Caco-2 (cell line): ENCODE data around the gene SLC16A8. TPM values are rescaled to one million over a fixed set of nuclear protein-coding genes. Genes with fewer than 3 reads are reported as not detected.

Source experiments
- BruUV-seq: library from RNA; stranded (reverse); fragments of 400-500 nt; replicated peaks from 2 replicates; lab custom pipeline; 2021; lab: Mats Ljungman, UMichigan
- CTCF ChIA-PET: fragments of 300-600 bp; sonication (Branson Sonifier 250); formaldehyde crosslinking; loops from one replicate; lab custom pipeline; 2022; ENCODE audit warnings: antibody characterized with exemption; lab: Charles Lee
- POLR2A ChIA-PET: fragments of 300-600 bp; sonication (Branson Sonifier 250); formaldehyde crosslinking; loops from one replicate; lab custom pipeline; 2022; ENCODE audit warnings: antibody characterized with exemption; lab: Charles Lee
- DNase-seq, 2 experiments: peaks; one replicate each; pipeline versions ENCODE4 v3.0.0 to v3.0.0-alpha.2; 2020 to 2022
- H3K27me3 ChIP-seq: replicated peaks from 2 replicates; pipeline ENCODE4 v1.6.0; 2011; ENCODE audit warnings: low read length; ENCODE audit not compliant: control insufficient read depth, insufficient read depth
- H3K36me3 ChIP-seq: 2 replicates; pipeline ENCODE4 v1.5.1; 2011; ENCODE audit warnings: low read length; ENCODE audit not compliant: control insufficient read depth, insufficient read depth
- H3K4me1 ChIP-seq: fragments of 250-450 bp; sonication (Bioruptor Pico); 2 replicates; pipeline ENCODE4 v1.5.1; 2020; ENCODE audit warnings: mild to moderate bottlenecking
- H3K4me3 ChIP-seq: 2 replicates; pipeline ENCODE4 v1.5.1; 2011; ENCODE audit warnings: low read depth, mild to moderate bottlenecking, control low read depth, low read length
- H3K9me3 ChIP-seq: fragments of 250-450 bp; sonication (Bioruptor Pico); 2 replicates; pipeline ENCODE4 v1.5.1; 2020; ENCODE audit warnings: mild to moderate bottlenecking, moderate library complexity
- H3K27ac Mint-ChIP-seq: one replicate; pipeline ENCODE4 v1.8.0; 2022; ENCODE audit warnings: mixed read lengths; ENCODE audit not compliant: unreplicated experiment
- H3K27me3 Mint-ChIP-seq: one replicate; pipeline ENCODE4 v1.8.0; 2022; ENCODE audit warnings: mixed read lengths; ENCODE audit not compliant: insufficient read depth, unreplicated experiment
- H3K36me3 Mint-ChIP-seq: one replicate; pipeline ENCODE4 v1.8.0; 2022; ENCODE audit warnings: mild to moderate bottlenecking, mixed read lengths; ENCODE audit not compliant: insufficient read depth, unreplicated experiment
- H3K4me1 Mint-ChIP-seq: one replicate; pipeline ENCODE4 v1.8.0; 2022; ENCODE audit warnings: low read depth, mixed read lengths; ENCODE audit not compliant: unreplicated experiment
- H3K4me3 Mint-ChIP-seq: one replicate; pipeline ENCODE4 v1.8.0; 2022; ENCODE audit warnings: mild to moderate bottlenecking, moderate library complexity, mixed read lengths; ENCODE audit not compliant: unreplicated experiment
- H3K9me3 Mint-ChIP-seq: one replicate; pipeline ENCODE4 v1.8.0; 2022; ENCODE audit warnings: mixed read lengths; ENCODE audit not compliant: unreplicated experiment
- intact Hi-C: fragments of 100-400 bp; cut with micrococcal nuclease; formaldehyde crosslinking; loops from one replicate; pipeline ENCODE4 v1.10.0; 2022; ENCODE audit not compliant: unreplicated experiment
- total RNA-seq: library from RNA; stranded (reverse); gene quantifications from 2 replicates; pipeline ENCODE4 v1.2.3, GENCODE V29; 2022
- TF ChIP-seq, protein P1 (sequence below), 2 experiments: fragments of 200-600 bp in 1 of 2; IDR thresholded peaks; 1 replicate in 1 of 2; 2 replicates in 1 of 2; pipeline versions ENCODE4 v1.5.1 to v1.8.0; 2011 to 2022; ENCODE audit warnings: antibody characterized with exemption in 1 of 2, control low read depth in 1 of 2, inconsistent platforms in 1 of 2, low read depth in 1 of 2, low read length in 1 of 2, mild to moderate bottlenecking in 1 of 2, moderate library complexity in 1 of 2; ENCODE audit not compliant: insufficient read depth in 1 of 2, severe bottlenecking in 1 of 2, unreplicated experiment in 1 of 2

Gene SLC16A8
- total RNA-seq, 1 experiment from 2014 or later = not detected

DNA sequence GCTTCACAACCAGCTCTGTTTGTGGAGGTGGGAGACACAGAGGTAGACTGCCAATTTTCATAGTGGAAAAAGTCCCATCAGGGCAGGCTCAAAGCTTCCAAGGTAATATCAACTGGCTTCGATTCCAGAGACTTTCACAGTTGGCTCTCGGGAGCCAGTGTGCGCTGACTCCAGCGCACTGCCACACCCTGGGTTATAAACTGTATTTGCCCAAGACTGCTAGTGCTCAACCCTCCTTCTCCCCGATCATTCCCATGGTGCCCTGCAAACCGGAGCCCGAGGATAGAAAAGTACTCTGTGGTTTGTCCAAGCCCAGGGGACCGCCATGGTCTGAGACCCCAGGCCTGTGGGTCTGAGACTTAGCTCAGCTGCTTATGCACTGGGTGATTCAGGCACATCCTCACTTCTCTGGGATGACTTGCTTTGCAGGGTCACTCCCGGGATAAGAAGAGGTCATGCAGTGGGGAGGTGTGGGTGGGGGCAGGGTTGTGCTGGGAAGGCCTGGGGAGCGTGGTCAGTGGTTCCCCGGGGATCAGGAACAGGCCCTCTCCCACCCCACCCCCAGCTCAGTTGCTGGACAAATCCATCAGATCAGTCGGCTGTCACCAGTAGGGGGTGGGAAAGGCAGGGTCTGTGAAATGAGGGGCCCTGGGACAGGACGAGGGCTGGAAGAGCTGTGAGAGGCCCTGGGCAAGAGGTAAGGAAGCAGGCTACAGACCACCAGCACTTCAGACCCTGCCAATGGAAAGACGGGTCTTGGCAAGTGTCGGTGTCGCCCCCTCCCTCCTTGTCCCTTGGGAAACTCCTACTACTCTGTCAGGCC is 53.5 kb downstream of the SLC16A8 start:
- peaks cover 7% of the 10 kb centered on the region for H3K4me1 Mint-ChIP-seq
- no peak for DNase-seq
- intact Hi-C loops = no loop called here
- no peak overlapping the region for H3K4me3 Mint-ChIP-seq
- H3K9me3 ChIP-seq = no peaks in the 10 kb centered on the region
- TF ChIP-seq, protein P1, sequence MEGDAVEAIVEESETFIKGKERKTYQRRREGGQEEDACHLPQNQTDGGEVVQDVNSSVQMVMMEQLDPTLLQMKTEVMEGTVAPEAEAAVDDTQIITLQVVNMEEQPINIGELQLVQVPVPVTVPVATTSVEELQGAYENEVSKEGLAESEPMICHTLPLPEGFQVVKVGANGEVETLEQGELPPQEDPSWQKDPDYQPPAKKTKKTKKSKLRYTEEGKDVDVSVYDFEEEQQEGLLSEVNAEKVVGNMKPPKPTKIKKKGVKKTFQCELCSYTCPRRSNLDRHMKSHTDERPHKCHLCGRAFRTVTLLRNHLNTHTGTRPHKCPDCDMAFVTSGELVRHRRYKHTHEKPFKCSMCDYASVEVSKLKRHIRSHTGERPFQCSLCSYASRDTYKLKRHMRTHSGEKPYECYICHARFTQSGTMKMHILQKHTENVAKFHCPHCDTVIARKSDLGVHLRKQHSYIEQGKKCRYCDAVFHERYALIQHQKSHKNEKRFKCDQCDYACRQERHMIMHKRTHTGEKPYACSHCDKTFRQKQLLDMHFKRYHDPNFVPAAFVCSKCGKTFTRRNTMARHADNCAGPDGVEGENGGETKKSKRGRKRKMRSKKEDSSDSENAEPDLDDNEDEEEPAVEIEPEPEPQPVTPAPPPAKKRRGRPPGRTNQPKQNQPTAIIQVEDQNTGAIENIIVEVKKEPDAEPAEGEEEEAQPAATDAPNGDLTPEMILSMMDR (IDR thresholded peaks at IDR 0.05; ENCODE audit: insufficient read depth in 1 of 2, low read depth in 1 of 2, low read length in 1 of 2, severe bottlenecking in 1 of 2, unreplicated experiment in 1 of 2) = no peak
- H3K4me1 ChIP-seq = no peaks in the 10 kb centered on the region
- BruUV-seq = no TSS peak
- no peaks in the 10 kb centered on the region for H3K27me3 Mint-ChIP-seq
- H3K27me3 ChIP-seq = no peaks in the 10 kb centered on the region; the same call in 1 of the 2 replicates
- H3K4me3 ChIP-seq = no peak overlapping the region
- H3K9me3 Mint-ChIP-seq = no peaks in the 10 kb centered on the region
- CTCF ChIA-PET = interaction anchor here (0.6 kb wide), 1 partner anchor 247 kb away, joined by 3 read pairs; no protein-coding TSS in a partner anchor
- no peak overlapping the region for H3K27ac Mint-ChIP-seq
- no peaks in the 10 kb centered on the region for H3K36me3 ChIP-seq
- H3K36me3 Mint-ChIP-seq = no peaks in the 10 kb centered on the region
- POLR2A ChIA-PET = no interaction called here

DNA sequence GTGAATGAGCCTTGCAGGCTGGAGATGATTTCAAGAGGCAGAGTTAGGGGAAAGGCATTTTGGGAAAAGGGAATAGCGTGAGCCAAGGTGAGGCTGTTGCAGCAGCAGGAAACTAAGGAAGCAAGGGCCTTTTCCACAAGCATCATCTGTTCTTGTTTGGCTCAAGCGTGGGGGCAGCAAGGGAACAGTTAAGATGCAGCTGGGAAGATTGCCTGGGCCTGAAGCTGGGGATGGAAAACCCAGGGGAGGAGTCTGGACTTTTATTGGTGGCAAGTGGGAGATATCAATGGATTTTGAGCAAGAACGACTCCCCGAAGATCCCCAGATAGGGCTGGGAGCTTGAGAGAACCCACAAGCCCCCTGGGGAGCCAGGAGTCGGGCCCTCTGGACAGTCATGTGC is 54.1 kb downstream of the SLC16A8 start:
- intact Hi-C loops = no loop called here
- ChIA-PET POLR2A (no interaction called here), CTCF (no interaction called here)
- H3K9me3 ChIP-seq = no peaks in the 10 kb centered on the region
- Mint-ChIP-seq H3K36me3 (no peaks in the 10 kb centered on the region), H3K27me3 (no peaks in the 10 kb centered on the region), H3K4me3 (no peak overlapping the region), H3K27ac (no peak overlapping the region), H3K4me1 (peaks cover 7% of the 10 kb centered on the region), H3K9me3 (no peaks in the 10 kb centered on the region)
- no peak for DNase-seq
- H3K27me3 ChIP-seq = no peaks in the 10 kb centered on the region; the same call in 1 of the 2 replicates
- TF ChIP-seq, protein P1 (IDR thresholded peaks at IDR 0.05; ENCODE audit: insufficient read depth in 1 of 2, low read depth in 1 of 2, low read length in 1 of 2, severe bottlenecking in 1 of 2, unreplicated experiment in 1 of 2) = no peak
- H3K4me1 ChIP-seq = no peaks in the 10 kb centered on the region
- no peaks in the 10 kb centered on the region for H3K36me3 ChIP-seq
- BruUV-seq = no TSS peak
- H3K4me3 ChIP-seq = no peak overlapping the region

GRCh38 chr22:38029370-38029769 is 54.6 kb downstream of the SLC16A8 start:
- H3K27me3 Mint-ChIP-seq = no peaks in the 10 kb centered on the region
- DNase-seq = no peak
- Histone ChIP-seq H3K4me3 (no peak overlapping the region), H3K4me1 (no peaks in the 10 kb centered on the region), H3K27me3 (no peaks in the 10 kb centered on the region; the same call in 1 of the 2 replicates), H3K36me3 (no peaks in the 10 kb centered on the region), H3K9me3 (no peaks in the 10 kb centered on the region)
- TF ChIP-seq, protein P1 (IDR thresholded peaks at IDR 0.05; ENCODE audit: insufficient read depth in 1 of 2, low read depth in 1 of 2, low read length in 1 of 2, severe bottlenecking in 1 of 2, unreplicated experiment in 1 of 2) = no peak
- CTCF ChIA-PET = interaction anchor here (1.5 kb wide), 1 partner anchor 23 kb away, joined by 6 read pairs; no protein-coding TSS in a partner anchor
- no peak overlapping the region for H3K27ac Mint-ChIP-seq
- intact Hi-C loops = no loop called here
- H3K9me3 Mint-ChIP-seq = no peaks in the 10 kb centered on the region
- peaks cover 7% of the 10 kb centered on the region for H3K4me1 Mint-ChIP-seq
- POLR2A ChIA-PET = no interaction called here
- no peaks in the 10 kb centered on the region for H3K36me3 Mint-ChIP-seq
- no TSS peak for BruUV-seq
- no peak overlapping the region for H3K4me3 Mint-ChIP-seq
